H9 (cell line): ENCODE results near the gene FAM174C. TPM values are rescaled to one million over a fixed set of nuclear protein-coding genes. Genes with fewer than 3 reads are reported as not detected.

Experiments used
- DNase-seq: peaks from one replicate; pipeline ENCODE4 v3.0.0-alpha.2; 2017
- H2AFZ ChIP-seq: one replicate; pipeline ENCODE4 v1.6.1; 2013; ENCODE audit warnings: mild to moderate bottlenecking, low read length, control low read depth, moderate library complexity
- H2AK5ac ChIP-seq: 2 replicates; pipeline ENCODE4 v1.6.1; 2013; ENCODE audit warnings: low read length, control low read depth, mixed read lengths; ENCODE audit not compliant: insufficient read length
- H2BK120ac ChIP-seq: one replicate; pipeline ENCODE4 v1.6.1; 2013; ENCODE audit warnings: low read depth, mild to moderate bottlenecking, low read length, control low read depth, inconsistent platforms; ENCODE audit not compliant: poor library complexity, severe bottlenecking
- H2BK12ac ChIP-seq: 2 replicates; pipeline ENCODE4 v1.6.1; 2013; ENCODE audit warnings: low read length, control low read depth, mixed read lengths, low read depth; ENCODE audit not compliant: insufficient read length
- H2BK15ac ChIP-seq: 2 replicates; pipeline ENCODE4 v1.6.1; 2013; ENCODE audit warnings: low read depth, low read length, control low read depth
- H2BK20ac ChIP-seq: one replicate; pipeline ENCODE4 v1.6.1; 2013; ENCODE audit warnings: low read depth, mild to moderate bottlenecking, low read length, control low read depth, inconsistent platforms; ENCODE audit not compliant: poor library complexity, severe bottlenecking
- H2BK5ac ChIP-seq: 2 replicates; pipeline ENCODE4 v1.6.1; 2013; ENCODE audit warnings: low read length, control low read depth, mixed read lengths; ENCODE audit not compliant: insufficient read length
- H3K14ac ChIP-seq: 2 replicates; pipeline ENCODE4 v1.6.1; 2013; ENCODE audit warnings: low read length, control low read depth; ENCODE audit not compliant: insufficient read depth
- H3K18ac ChIP-seq: 2 replicates; pipeline ENCODE4 v1.6.1; 2013; ENCODE audit warnings: low read depth, mild to moderate bottlenecking, mixed read lengths, low read length, control low read depth; ENCODE audit not compliant: insufficient read length
- H3K23ac ChIP-seq: 2 replicates; pipeline ENCODE4 v1.6.1; 2013; ENCODE audit warnings: low read length, control low read depth, mixed read lengths, low read depth; ENCODE audit not compliant: insufficient read length
- H3K23me2 ChIP-seq: 2 replicates; pipeline ENCODE4 v1.6.1; 2013; ENCODE audit warnings: low read depth, mild to moderate bottlenecking, mixed read lengths, low read length, control low read depth; ENCODE audit not compliant: insufficient read length, poor library complexity, severe bottlenecking
- H3K27ac ChIP-seq: 2 replicates; pipeline ENCODE4 v1.5.1; 2013; ENCODE audit warnings: low read length, control low read depth, mixed read lengths, low read depth; ENCODE audit not compliant: insufficient read length
- H3K27me3 ChIP-seq: 2 replicates; pipeline ENCODE4 v1.6.1; 2013; ENCODE audit warnings: low read length, control low read depth, inconsistent platforms; ENCODE audit not compliant: insufficient read depth
- H3K4ac ChIP-seq: 2 replicates; pipeline ENCODE4 v1.6.1; 2013; ENCODE audit warnings: low read depth, mild to moderate bottlenecking, control low read depth, inconsistent platforms, low read length, moderate library complexity
- H3K4me1 ChIP-seq: 2 replicates; pipeline ENCODE4 v1.6.1; 2013; ENCODE audit warnings: low read length, control low read depth, inconsistent platforms; ENCODE audit not compliant: insufficient read depth
- H3K4me2 ChIP-seq: 2 replicates; pipeline ENCODE4 v1.6.1; 2013; ENCODE audit warnings: low read length, control low read depth, mixed read lengths; ENCODE audit not compliant: insufficient read length, insufficient read depth
- H3K56ac ChIP-seq: 2 replicates; pipeline ENCODE4 v1.6.1; 2013; ENCODE audit warnings: low read depth, mild to moderate bottlenecking, mixed read lengths, low read length, control low read depth; ENCODE audit not compliant: insufficient read length
- H3K79me1 ChIP-seq: 2 replicates; pipeline ENCODE4 v1.6.1; 2013; ENCODE audit warnings: low read depth, mild to moderate bottlenecking, moderate library complexity, low read length, control low read depth, inconsistent platforms; ENCODE audit not compliant: insufficient read depth, poor library complexity, severe bottlenecking
- H3K79me2 ChIP-seq: 2 replicates; pipeline ENCODE4 v1.6.1; 2013; ENCODE audit warnings: low read length, control low read depth, inconsistent platforms; ENCODE audit not compliant: insufficient read depth
- H3K9ac ChIP-seq: 2 replicates; pipeline ENCODE4 v1.6.1; 2013; ENCODE audit warnings: low read length, control low read depth, mixed read lengths; ENCODE audit not compliant: insufficient read length; ENCODE audit errors: extremely low read depth
- H3K9me3 ChIP-seq: one replicate; pipeline ENCODE4 v1.6.1; 2013; ENCODE audit warnings: low read depth, low read length, inconsistent platforms; ENCODE audit not compliant: control insufficient read depth
- H3T11ph ChIP-seq: one replicate; pipeline ENCODE4 v1.6.1; 2013; ENCODE audit warnings: mild to moderate bottlenecking, low read length, control low read depth, inconsistent platforms
- H4K20me1 ChIP-seq: one replicate; pipeline ENCODE4 v1.6.1; 2013; ENCODE audit not compliant: control insufficient read depth, insufficient read length, insufficient read depth
- H4K5ac ChIP-seq: 2 replicates; pipeline ENCODE4 v1.6.1; 2013; ENCODE audit warnings: low read depth, mild to moderate bottlenecking, mixed read lengths, low read length, control low read depth; ENCODE audit not compliant: insufficient read length
- H4K8ac ChIP-seq: replicated peaks from 2 replicates; pipeline ENCODE4 v1.6.1; 2013; ENCODE audit warnings: low read length, control low read depth, mixed read lengths, low read depth; ENCODE audit not compliant: insufficient read length
- H4K91ac ChIP-seq: 2 replicates; pipeline ENCODE4 v1.6.1; 2013; ENCODE audit warnings: low read depth, mild to moderate bottlenecking, moderate library complexity, mixed read lengths, low read length, control low read depth; ENCODE audit not compliant: insufficient read length
- H3K27ac Mint-ChIP-seq, 3 experiments: 2 replicates in 2 of 3; 3 replicates in 1 of 3; pipeline ENCODE4 v1.8.0; 2020 to 2021; ENCODE audit warnings: mixed read lengths in 3 of 3, mild to moderate bottlenecking in 1 of 3, moderate library complexity in 1 of 3
- H3K27me3 Mint-ChIP-seq: 2 replicates; pipeline ENCODE4 v1.8.0; 2021; ENCODE audit warnings: low read depth, mild to moderate bottlenecking, moderate library complexity, mixed read lengths
- H3K36me3 Mint-ChIP-seq, 3 experiments: 2 replicates in 2 of 3; 3 replicates in 1 of 3; pipeline ENCODE4 v1.8.0; 2020 to 2021; ENCODE audit warnings: low read depth in 3 of 3, mixed read lengths in 3 of 3; ENCODE audit not compliant: insufficient read depth in 1 of 3
- H3K4me1 Mint-ChIP-seq, 2 experiments: 2 replicates each; pipeline ENCODE4 v1.8.0; 2020; ENCODE audit warnings: mixed read lengths in 2 of 2
- H3K4me3 Mint-ChIP-seq, 2 experiments: 2 replicates in 1 of 2; 3 replicates in 1 of 2; pipeline ENCODE4 v1.8.0; 2020 to 2021; ENCODE audit warnings: mild to moderate bottlenecking in 2 of 2, mixed read lengths in 2 of 2, moderate library complexity in 1 of 2
- H3K9me3 Mint-ChIP-seq, 2 experiments: 2 replicates in 1 of 2; 3 replicates in 1 of 2; pipeline ENCODE4 v1.8.0; 2020; ENCODE audit warnings: mild to moderate bottlenecking in 2 of 2, mixed read lengths in 2 of 2, moderate library complexity in 1 of 2
- WGBS: extraction: QIAGEN DNeasy Blood & Tissue Kit; methylation state at CpG from one replicate; pipeline ENCODE4 v1.1.7; 2013; ENCODE audit warnings: missing lambda C conversion rate, low lambda C conversion rate, mixed read lengths; ENCODE audit not compliant: insufficient read length; ENCODE audit errors: extremely low coverage; 5-methylcytosine and 5-hydroxymethylcytosine counted together
- total RNA-seq: library from RNA; stranded (reverse); gene quantifications from 2 replicates; pipeline ENCODE4 v1.2.1, GENCODE V29; 2021
- TF ChIP-seq, protein P1 (sequence below): fragments of 200-600 bp; sonication (generic); conservative IDR thresholded peaks from 3 replicates; pipeline ENCODE4 v1.8.0; 2021; ENCODE audit warnings: antibody characterized with exemption, mild to moderate bottlenecking

The FAM174C gene
- total RNA-seq, 1 experiment from 2014 or later = 63.0 TPM

DNA sequence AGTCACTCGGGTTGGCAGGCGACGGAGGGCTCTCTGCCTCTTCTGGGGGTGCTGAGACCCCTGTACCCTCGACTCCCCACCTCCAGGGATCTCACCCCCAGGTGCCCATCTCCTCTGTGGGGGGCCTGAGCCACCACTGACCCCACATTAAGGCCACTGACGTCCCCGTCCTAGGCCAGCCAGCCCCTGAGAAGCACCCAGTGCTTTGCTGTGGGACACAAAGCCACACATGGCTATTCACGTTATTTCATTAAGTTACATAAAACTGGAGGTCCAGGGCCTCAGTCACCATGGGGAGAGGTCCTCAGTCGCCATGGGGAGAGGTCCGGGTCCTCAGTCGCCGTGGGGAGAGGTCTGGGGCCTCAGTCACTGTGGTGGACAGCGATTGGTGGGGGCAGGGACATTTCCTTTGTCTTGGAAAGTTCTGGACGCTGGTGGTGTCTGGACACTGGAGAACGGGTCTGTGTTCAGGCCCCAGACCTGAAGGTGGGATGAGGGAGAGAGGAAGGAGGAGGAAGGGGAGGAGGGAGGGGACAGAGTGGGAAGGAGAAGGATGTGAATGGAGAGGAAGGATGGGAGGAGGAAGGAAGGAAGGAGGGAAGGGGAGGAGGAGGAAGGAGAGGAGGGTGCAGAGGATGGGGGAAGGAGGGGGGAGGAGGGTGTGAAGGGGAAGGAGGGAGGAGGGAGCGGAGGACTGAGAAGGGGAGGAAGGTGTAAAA, 6.4 kb downstream of the FAM174C start:
- Histone ChIP-seq H4K20me1 (no peaks in the 10 kb centered on the region), H4K91ac (no peak overlapping the region), H4K5ac (no peak overlapping the region), H2BK12ac (no peak overlapping the region), H3K4me1 (no peaks in the 10 kb centered on the region), H3K18ac (no peak overlapping the region), H2AK5ac (no peak overlapping the region), H3K27me3 (no peaks in the 10 kb centered on the region), H2BK120ac (no peak overlapping the region), H2BK5ac (no peak overlapping the region), H3K9me3 (no peaks in the 10 kb centered on the region), H4K8ac (no peak overlapping the region), H3K9ac (no peak overlapping the region), H3K56ac (no peak overlapping the region), H3K27ac (no peak overlapping the region), H3K4me2 (no peak overlapping the region), H2BK15ac (no peak overlapping the region), H2BK20ac (no peak overlapping the region), H3T11ph (no peak overlapping the region), H3K23ac (no peak overlapping the region), H3K23me2 (peaks cover 4% of the 10 kb centered on the region), H3K4ac (no peak overlapping the region), H3K79me1 (no peaks in the 10 kb centered on the region), H3K79me2 (no peaks in the 10 kb centered on the region), H3K14ac (no peak overlapping the region), H2AFZ (no peak overlapping the region)
- Mint-ChIP-seq H3K4me3 (no peak overlapping the region), H3K27ac (no peak overlapping the region), H3K36me3 (peaks cover 0 to 31% (median 13%) of the 10 kb centered on the region in 3 experiments; a peak in 5 of 7 replicates), H3K27me3 (peaks cover 15% of the 10 kb centered on the region), H3K9me3 (no peaks in the 10 kb centered on the region), H3K4me1 (peaks cover 12 to 23% of the 10 kb centered on the region in 2 experiments)
- TF ChIP-seq, protein P1, sequence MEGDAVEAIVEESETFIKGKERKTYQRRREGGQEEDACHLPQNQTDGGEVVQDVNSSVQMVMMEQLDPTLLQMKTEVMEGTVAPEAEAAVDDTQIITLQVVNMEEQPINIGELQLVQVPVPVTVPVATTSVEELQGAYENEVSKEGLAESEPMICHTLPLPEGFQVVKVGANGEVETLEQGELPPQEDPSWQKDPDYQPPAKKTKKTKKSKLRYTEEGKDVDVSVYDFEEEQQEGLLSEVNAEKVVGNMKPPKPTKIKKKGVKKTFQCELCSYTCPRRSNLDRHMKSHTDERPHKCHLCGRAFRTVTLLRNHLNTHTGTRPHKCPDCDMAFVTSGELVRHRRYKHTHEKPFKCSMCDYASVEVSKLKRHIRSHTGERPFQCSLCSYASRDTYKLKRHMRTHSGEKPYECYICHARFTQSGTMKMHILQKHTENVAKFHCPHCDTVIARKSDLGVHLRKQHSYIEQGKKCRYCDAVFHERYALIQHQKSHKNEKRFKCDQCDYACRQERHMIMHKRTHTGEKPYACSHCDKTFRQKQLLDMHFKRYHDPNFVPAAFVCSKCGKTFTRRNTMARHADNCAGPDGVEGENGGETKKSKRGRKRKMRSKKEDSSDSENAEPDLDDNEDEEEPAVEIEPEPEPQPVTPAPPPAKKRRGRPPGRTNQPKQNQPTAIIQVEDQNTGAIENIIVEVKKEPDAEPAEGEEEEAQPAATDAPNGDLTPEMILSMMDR = no peak
- WGBS = no CpG with 5 or more reads among the region's 15 CpGs
- no peak for DNase-seq
